Measurements from ENCODE around the gene LKAAEAR1. TPM values are rescaled to one million over a fixed set of nuclear protein-coding genes. Genes with fewer than 3 reads are reported as not detected.
A peak's percentile ranks its signal among the peaks of the same experiment; 100 is the strongest.

LKAAEAR1 gene
- total and polyA plus RNA-seq, 2 of the 13 experiments (the other 11 are each of a cell fraction or from before 2014, with no cell fraction given): not detected

GRCh38 chr20:64055396-64055892, 28.8 kb downstream of the LKAAEAR1 start (continued):
- TF ChIP-seq ZBTB33 (CRISPR knock-in tag; IDR thresholded peaks at IDR 0.05): no peak
- 0 out of 2 replicates have a peak, but pooled peaks have one; percentile 4 for TF ChIP-seq ZNF749 (CRISPR knock-in tag; IDR thresholded peaks at IDR 0.05; ENCODE audit: borderline replicate concordance)
- 0 out of 2 replicates have a peak, but pooled peaks have one; percentile 75 for TF ChIP-seq ZNF615 (CRISPR knock-in tag; IDR thresholded peaks at IDR 0.05; ENCODE audit: borderline replicate concordance)
- TF ChIP-seq MIXL1 (CRISPR knock-in tag; IDR thresholded peaks at IDR 0.05): peak; percentile 7; the same call in 1 of the 2 replicates
- peak; percentile 55; the same call in 1 of the 2 replicates for TF ChIP-seq SNAPC4 (CRISPR knock-in tag; IDR thresholded peaks at IDR 0.05)
- peak; percentile 45; the same call in 1 of the 2 replicates for TF ChIP-seq ZNF564 (CRISPR knock-in tag; IDR thresholded peaks at IDR 0.05)
- no peak for TF ChIP-seq ARID3A (IDR thresholded peaks at IDR 0.05; ENCODE audit: low read depth, low read length)
- peak; percentile 45; the same call in 1 of the 2 replicates for TF ChIP-seq MNT (IDR thresholded peaks at IDR 0.05)
- no peak for TF ChIP-seq FOXP1 (IDR thresholded peaks at IDR 0.05)
- TF ChIP-seq FOXP1 (CRISPR knock-in tag; IDR thresholded peaks at IDR 0.05): no peak
- peak; percentile 20; the same call in 1 of the 2 replicates for TF ChIP-seq ZZZ3 (CRISPR knock-in tag; IDR thresholded peaks at IDR 0.05; ENCODE audit: borderline replicate concordance)
- TF ChIP-seq SRY (CRISPR knock-in tag; IDR thresholded peaks at IDR 0.05): peak; percentile 83; the same call in 1 of the 2 replicates
- TF ChIP-seq NR0B2 (CRISPR knock-in tag; IDR thresholded peaks at IDR 0.05): peak; percentile 44; the same call in 1 of the 2 replicates
- TF ChIP-seq ZNF576 (CRISPR knock-in tag; IDR thresholded peaks at IDR 0.05): 0 out of 2 replicates have a peak, but pooled peaks have one; percentile 36
- peak; percentile 100 for TF ChIP-seq KDM1A (CRISPR knock-in tag; IDR thresholded peaks at IDR 0.05)

Data from HepG2 (cell line).